Measurements from ENCODE around the gene FXYD3.
A peak's percentile ranks its signal among the peaks of the same experiment; 100 is the strongest.

The FXYD3 gene, protein sequence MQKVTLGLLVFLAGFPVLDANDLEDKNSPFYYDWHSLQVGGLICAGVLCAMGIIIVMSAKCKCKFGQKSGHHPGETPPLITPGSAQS

DNA sequence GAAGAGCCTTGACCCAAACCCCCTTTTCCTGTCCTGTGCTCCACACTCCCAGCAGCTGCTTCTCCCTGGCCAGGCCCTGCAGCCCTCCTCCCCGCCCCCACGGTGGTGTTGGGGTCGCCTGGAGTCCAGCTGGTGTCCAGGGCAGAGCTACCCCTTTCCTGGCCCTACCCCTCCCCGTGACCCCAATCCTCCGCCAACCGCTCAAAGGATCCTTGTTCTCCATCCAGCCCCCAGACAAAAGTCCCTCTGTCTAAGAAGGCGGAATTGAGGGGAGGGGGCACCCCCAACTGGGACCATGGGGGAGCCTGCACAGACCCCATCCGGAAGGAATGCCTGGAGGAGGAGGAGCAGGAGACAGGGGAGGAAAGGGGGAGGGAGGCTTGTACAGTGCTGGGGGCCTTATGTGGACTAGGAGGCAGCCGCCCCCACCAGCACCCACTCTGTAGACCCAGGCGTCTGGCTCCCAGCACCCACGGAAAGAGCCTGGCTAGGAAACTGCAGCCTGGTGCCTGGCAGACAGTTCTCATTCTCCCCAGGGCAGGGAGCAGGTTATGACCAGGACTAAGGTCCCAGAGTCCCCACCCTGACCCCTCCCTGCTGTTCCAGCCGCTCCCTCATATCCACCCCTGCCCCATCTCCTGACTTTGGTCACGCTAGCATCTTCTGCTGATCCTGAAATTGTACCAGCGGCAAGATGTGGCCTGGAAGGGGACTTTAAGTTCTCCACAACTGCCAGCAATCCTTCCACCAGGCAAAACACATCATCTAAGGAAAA, at the start of gene FXYD3:
TSS of gene FXYD3 (plus strand) at position 647 of the 775 bp plus-strand sequence. CDS start 3,554 bp downstream, outside the sequence.
- DNase-seq (ENCODE audit: low read depth), result no peak

DNA sequence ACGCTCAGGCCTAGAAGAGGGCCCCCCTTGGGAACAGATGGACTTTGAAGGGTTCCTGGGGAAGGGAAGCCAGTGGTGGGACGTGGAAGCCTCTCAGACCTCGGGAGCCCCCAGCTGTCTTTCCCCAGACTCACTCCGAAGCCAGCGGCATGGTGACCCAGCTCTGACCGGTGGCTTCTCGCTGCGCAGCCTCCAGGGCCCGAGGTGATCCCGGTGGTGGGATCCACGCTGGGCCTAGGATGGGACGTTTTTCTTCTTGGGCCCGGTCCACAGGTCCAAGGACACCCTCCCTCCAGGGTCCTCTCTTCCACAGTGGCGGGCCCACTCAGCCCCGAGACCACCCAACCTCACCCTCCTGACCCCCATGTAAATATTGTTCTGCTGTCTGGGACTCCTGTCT, 49.5 kb upstream of the FXYD3 start:
- DNase-seq (ENCODE audit: low read depth), result no peak

DNA sequence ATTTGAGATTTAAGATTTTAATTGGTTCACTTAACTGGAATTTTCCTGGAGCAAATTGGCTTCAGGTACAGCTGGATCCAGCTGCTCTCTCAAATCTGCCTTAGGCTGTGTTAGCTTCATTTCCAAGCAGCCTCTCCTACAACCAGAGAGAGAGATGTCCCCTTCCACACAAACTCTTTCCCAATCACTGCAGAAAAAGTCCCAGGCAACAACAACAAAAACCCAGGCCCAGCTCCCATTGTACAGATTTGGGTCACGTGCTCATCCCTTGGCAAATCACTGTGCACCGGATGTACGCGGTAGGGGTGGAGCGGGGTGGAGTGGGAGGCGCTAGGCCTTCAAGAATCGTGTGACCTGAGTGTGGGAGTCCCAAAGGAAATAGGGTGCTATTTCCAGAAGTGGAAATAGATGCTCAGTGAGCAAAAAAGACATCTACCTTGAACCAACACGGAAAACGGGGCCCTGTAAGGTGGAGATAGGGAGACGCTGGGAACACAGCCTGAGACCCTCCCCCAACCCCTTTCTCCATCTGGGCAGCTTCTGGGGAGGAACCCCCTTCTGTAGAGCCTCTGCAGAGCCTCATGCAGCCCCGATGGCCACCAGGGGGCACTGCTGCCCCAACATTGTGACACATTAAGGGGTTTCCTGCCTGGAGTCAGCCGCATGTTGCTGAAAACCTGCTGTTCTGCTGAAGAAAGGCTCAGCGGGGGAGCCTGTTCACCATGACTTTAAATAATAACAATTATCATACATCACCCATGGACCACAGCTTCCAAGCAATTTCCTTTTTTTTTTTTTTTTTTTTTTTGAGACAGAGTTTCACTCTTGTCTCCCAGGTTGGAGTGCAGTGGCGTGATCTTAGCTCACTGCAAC, 48.7 kb upstream of the FXYD3 start:
- DNase-seq (ENCODE audit: low read depth), result peak; percentile 80

DNA sequence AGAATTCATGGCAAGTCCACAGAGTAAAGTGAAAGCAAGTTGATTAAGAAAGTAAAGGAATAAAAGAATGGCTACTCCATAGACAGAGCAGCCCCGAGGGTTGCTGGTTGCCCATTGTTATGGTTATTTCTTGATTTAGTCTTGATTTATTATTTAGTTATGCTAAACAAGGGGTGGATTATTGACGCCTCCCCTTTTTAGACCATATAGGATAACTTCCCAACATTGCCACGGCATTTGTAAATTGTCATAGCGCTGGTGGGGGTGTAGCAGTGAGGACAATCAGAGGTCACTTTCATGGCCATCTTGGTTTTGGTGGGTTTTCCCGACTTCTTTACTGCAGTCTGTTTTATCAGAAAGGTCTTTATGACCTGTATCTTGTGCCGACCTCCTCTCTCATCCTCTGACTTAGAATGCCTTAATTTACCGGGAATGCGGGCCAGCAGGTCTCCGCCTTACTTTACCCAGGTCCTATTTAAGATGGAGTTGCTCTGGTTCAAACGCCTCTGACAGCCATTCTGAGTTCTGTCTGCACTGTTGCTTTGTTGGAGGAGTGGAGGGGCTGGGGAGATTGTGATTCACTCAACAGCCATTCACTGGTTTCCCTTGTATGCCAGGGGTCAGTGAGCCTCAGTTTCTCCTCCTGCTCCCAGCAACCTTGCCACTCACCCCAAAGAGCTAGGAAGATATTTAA, 46.5 kb upstream of the FXYD3 start:
- DNase-seq (ENCODE audit: low read depth), result no peak

DNA sequence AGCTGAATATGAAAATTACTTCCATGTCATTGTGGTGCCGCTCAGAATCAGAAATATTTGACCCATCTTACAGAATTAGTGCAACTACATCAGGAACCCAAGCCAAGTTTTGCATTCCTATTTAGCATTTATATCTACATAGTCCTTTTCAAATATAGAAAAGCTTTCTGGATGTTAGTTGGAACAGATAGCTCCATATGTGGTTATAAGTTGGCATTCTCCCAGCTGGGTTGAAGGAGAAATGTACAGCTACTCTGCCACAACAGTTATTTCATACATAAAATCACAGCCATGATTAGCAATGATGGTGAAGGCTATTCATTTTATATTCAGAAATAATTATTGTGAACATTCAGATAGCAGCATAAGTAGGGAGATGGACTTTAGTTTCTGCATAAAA, 45.9 kb upstream of the FXYD3 start:
- DNase-seq (ENCODE audit: low read depth), result peak; percentile 6

DNA sequence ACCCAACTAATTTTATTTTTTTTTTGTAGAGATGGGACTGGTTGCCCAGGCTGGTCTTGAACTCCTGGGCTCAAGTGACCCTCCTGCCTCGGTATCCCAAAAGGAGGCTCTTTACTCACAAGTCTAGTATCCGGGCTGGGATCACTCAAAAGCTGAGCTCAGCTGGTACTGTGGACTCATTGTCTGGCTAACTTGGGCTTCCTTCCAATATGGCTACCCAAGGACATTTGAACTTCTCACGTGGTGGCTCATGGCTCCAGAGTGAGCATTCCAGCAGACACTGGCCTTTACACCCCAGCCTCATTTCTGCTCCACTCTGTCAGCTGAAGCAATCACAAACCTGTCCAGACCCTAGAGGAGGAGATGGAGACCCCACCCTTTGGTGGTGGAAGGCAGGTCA, 45.2 kb upstream of the FXYD3 start:
- no peak for DNase-seq (ENCODE audit: low read depth)

DNA sequence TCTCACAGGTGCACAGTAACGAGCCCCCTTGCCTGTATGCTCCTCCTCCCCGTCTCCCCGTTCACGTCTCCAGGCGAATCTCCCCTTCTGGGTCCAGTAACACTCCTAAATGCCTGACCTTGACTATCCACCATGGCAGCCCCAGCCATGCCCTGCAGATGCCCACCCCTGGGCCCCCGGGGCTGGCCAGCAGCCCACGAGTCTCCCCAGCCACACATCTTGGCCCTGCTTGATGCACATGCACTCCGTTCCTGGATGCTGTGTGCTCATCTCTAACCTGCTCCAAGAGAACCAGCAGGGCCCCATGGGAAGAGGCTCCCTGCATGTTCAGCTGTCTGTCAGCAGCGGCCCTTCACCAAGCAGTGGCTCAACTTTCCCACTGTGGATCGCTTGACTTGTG, 42.1 kb upstream of the FXYD3 start:
- no peak for DNase-seq (ENCODE audit: low read depth)

DNA sequence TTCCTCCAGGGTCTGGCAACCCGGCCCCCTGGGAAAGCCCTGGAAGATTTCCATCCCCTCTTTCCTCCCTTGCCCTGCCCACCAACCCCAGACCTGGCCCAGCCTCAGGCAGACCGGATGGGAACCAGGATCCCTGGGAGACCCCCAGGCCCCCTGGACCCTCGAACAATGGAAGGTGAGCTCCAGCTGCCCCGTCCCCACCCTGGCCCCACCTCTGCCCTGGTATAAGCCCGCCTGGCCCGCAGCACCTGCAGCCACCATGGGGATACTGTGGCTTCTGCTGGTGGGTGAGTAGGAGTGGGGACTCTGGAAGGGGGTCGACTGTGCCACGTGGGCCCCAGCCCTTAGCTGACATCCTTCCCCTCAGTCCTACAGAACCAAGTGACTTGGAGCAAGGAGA, 41.7 kb upstream of the FXYD3 start:
- DNase-seq (ENCODE audit: low read depth), result no peak

DNA sequence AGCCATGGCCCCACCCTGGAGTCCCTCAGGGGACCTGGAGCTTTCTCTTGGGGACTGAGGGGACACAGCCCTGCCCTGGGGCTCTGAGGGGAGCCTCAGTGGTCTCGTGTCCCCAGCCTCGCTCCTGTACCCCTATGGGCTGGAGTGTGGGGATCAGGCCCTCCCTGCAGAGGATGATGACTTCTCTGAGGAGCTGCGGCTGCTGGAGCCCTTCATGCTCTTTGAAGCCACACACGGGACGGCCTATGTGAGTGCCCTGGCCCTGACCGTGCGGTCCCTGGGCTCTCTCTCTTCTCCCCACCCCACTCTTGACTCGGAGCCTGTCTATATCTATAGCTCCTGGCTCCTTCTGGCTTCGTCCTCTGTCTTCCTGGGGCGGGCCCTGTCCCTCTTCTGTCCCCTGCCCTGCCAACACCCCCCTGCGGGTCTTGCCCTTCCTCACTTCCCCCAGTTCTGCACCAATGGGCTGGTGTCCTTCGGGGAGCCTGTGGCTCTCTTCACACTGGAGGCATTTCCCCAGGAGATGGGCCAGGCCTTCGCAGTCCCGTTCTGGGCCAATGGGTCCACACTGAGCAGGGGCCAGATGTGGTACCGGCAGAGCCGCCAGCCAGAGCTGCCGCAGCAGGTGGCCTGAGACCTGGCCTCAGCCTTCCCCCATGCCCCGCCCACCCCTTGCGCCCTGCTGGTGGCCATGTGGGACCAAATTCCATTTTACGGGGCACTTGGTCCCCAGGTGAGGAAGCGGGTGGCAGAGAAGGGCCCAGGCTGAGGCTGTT, 41.0 kb upstream of the FXYD3 start:
- DNase-seq (ENCODE audit: low read depth), result no peak

DNA sequence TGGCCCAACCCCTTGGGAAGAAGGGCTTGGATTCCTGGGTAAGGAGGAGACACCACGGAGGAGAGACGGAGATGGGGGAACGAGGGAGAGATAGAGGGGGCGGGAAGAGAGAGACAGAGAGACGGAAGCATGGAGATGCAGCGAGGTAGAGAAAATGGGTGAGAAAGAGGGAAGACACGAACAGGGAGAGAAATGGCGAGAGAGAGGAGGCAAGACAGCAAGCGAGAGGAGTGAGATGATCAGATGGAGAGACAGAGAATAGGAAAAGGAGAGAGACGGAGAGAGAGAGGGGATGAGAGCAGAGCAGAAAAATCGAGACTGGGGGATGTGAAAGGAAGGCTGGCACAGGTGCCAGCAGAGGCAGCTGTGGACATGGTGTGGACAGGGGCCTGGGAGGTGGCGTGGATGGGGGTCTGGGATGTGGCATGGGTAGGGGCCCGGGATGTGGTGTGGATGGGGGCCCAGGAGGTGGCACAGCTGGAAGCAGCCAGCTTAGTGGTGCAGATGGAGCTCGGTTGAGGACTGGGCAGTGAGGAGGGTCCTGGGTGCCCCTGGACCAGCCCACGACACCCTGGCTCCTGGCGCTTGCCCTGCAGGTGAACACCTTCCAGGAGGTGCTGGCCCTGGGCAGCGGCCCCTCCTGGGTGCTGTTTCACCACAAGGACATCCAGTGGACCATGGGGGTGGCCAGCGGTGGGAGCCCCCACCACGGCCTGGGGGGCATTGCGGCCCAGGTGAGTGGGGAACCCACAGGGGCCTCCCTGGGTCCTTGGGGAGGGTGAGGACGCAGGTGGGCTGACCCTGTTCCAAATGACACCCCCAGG, 40.2 kb upstream of the FXYD3 start:
- no peak for DNase-seq (ENCODE audit: low read depth)

DNA sequence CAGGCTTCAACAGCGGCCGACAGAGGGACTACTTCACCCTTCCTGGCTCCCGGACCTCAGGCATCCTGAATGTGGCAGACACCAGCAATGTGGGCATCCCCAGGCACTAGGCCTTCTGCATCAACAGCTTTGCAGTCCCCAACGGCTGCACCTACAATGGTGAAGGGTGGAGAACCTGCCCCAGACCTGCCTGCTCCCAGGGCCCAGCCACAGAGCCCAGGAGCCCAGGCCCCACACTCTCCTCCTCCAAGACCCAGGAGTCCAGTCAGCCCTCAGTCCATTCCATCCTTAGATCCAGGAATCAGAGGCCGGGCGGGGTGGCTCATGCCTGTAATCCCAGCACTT, 39.6 kb upstream of the FXYD3 start:
- no peak for DNase-seq (ENCODE audit: low read depth)

DNA sequence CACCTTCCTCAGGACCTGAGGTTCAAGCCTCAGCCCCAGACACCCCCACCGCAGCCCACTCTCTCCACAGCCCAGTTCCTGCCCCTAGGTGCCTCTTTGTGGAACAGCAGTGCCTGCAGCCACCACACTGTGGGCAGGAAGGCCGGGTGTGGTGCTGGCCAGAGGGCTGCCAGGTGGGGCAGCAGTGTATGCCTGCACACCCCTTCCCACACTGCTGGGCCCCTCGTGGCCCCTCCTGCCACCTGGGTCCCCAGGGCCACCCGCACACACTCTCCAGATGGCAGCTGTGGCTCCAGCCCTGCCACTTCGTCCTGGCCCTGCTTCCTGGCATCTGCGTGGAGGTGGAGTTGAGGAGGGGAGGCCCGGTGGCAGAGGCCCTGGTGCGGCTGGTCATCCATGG, 39.0 kb upstream of the FXYD3 start:
- DNase-seq (ENCODE audit: low read depth), result no peak

DNA sequence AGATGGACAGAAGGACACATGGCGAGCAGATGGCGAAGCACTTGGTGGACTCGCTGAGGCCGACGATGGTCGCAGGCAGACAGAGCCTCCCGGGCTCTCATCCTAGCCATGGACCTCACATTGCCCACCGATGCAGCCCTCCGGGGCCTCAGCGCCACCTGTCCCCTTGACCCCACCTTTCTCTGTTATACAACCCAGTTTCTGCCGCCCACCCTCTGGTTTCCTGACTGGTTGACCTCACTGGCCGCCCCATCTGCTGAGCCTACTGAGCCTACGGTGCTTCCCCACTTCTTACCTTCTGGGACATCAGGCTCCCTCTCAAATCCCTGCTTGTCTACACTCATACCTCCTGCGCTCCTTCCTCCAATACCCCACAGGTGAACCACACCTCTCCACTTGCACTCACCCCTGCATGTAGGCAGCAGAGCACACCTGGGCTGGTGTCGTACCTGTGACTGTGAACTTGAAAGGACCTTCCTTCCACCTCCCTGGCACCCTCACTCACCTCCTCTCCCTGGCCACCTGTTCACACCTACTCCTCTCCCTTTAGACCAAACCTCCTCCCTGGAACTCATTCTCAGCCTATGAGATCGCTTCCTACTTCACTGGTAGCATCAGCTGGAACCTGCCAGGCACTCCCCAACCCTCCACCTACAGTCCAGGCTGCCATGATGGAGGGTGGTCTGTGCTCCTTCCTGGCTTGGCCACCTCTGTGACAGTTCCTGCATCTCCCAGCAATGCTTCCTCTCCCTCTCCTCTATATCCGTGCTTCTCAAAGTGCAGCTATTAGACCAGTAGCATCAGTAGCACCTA, 38.0 kb upstream of the FXYD3 start:
- DNase-seq (ENCODE audit: low read depth), result no peak

DNA sequence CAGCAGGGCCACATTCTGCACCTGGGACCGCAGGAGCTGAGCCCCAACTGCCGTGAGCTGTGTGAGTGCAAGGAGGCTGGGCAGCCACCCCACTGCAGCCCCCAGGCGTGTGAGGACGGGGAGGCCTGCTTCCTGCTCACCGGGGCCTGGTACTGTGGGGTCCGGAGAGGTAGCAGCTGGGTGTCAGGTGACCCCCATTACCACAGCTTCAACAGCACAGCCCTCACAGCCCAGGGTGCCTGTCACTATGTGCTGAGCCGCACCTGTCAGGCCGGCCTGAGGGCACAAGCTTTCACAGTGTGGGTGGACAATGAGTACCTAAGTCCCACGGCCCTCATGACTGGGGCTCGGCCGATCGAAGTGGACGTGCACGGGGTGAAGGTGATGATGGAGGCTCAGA, 35.8 kb upstream of the FXYD3 start:
- no peak for DNase-seq (ENCODE audit: low read depth)

DNA sequence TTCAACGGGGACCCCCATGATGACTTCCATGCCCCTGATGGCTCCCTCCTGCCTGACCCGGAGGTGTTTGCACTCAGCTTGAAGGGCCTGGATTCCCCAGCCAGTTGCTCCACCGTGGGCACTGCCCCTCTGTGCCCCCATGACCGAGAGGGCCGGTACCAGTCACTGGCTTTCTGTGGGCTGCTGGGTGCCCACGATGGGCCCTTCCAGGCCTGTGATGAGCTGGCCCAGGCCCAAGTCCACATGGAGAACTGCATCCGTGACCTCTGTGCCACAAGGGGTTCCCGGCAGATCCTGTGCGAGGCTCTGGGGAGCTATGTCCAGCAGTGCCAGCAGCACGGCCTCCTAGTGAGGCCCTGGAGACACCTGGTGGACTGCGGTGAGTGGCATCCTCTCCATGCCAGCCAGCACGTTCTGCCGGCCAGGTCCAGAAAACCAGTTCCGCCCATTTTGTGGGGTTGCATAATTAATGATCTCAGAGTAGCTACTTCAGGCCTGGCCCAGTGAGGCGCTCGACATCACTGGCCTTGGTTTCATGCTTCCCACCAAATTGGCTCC, 34.9 kb upstream of the FXYD3 start:
- DNase-seq (ENCODE audit: low read depth), result no peak

DNA sequence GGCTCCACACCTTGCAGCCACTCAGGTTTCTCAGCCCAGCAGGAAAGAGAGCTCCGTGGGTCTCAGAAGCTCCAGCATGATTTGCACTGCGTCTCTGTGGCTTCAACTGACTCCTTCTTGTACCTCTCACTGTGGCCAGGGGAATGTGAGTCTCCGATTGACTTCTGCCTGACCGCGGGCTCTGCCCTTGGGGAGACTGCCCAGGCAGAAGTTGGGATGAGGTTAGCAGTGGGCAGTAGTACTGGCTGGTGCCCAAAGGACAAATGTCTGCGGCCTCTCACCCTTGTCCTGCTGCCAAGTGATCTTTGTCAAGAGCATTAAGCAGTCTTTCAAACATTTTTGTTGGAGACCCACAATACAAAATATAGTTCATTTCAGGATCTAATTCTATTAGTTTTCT, 34.4 kb upstream of the FXYD3 start:
- no peak for DNase-seq (ENCODE audit: low read depth)

DNA sequence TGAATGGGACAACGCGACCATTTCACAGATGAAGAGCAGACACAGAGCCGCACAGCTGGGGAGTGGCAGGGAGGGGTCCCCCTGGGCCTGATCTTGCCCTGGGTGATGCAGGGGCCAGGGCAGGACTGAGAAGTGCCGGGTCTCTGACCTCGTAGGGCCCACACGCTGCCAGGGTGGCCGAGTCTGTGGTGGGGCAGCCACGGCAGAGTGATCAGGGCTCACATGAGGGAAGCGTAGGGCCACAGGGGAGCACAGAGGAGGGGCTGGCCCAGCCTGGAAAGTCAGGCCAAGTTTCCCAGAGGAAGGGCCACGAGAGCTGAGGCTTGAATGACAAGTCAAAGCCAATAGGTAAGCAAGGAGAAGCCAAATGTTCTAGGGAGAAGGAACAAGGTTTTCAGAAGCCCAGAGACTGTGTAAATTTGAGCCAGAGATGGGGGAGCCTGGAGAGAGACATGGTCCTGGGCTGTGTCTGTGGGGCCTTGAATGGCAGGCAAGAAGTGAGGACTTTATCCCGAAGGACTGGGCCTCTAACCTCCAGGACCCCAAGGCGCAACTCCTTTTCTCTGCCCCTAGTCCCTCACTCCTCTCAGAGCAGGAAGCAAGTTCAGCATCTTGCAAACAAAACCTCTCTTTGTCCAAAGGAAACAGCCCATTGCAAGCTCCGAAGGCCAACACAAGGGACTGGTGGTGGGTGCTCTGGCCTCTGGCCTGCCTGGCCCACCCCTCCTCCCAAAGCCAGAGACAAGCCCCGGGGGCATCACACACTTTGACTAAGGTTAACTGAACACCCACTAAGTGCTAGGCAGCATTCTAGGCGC, 31.7 kb upstream of the FXYD3 start:
- DNase-seq (ENCODE audit: low read depth), result no peak

DNA sequence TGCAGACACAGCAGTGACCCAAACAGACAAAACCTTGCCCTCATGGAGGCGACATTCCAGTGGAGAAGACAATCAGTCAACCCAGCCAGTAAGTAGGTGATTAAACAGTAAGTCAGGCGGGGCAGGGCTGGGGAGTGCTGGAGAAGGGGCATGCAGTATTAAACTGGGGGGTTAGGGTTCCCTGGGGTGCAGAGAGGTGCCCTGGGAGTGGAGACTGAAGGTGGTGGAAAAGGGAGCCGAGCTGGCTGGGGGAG, 31.2 kb upstream of the FXYD3 start:
- no peak for DNase-seq (ENCODE audit: low read depth)

DNA sequence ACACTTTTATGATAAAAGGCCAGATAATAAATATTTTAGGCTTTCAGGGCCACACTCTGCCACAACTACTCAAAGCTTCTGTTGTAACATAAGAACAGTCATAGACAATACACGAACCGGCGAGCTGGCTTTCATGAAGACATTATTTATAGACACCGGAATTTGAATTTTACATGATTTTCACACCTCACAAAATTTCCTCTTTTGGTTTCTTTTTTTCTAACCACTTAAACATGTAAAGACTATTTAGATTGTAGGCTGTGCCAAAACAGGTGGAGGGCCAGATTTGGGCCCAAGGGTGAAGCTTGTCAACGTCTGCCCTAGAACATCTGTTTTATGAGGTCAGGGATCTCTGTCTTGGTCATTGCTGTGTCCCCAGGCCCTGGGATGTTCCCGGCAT, 29.7 kb upstream of the FXYD3 start:
- no peak for DNase-seq (ENCODE audit: low read depth)

All from iris pigment epithelial cell (primary cell).